ENCODE results near the gene KCNIP2.

Gene KCNIP2

DNA sequence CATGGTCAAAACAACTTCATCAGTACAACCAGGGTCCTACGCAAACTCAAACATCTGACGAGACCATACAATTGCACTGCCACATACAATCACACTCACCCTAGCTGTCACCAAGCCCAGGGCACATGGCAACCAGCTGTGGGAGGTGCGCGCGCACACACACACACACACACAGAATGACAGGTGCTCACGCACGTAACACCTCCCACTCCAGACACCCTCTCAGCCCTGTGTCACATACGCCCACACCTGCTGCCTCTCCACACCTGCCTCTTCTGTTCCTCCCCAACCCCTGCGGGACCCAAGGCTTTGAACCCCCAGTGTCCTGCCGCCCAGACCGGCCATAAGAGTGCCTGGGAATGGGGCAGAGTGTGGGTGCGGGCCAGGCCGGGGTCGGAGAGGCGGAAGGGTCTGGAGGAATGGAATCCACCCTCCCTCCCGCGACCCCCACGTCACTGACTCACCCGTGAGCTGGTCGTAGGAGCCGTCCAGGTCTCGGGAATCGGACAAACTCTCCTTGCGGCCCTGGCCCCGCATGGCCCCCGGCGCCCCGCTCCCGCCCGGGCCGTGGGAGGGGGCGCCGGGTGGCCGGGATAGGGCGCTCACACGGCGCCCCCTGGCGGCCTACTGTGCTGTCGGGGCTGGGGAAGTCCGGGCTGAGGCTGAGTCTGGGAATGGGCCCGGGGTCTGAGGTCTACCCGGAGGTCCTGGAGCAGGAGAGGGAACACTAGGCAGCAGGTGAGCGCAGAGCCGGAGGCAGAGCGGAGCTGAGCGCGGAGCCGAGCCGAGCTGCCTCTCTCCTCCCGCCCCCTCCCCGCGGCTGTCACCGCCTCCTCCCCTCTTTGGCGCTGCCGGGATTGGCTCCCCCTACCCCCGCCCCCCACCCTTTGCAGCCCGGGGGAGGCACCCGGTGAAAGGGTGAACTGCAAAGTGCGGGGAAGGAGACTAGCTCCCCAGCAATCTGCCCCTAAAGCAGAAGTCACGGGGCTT is at the start of gene KCNIP2:
Gene KCNIP2 (minus strand): TSS at position 769 of the 990 bp plus-strand sequence. CDS start 232 bp downstream, at position 537.
- DNase-seq: no peak

DNA sequence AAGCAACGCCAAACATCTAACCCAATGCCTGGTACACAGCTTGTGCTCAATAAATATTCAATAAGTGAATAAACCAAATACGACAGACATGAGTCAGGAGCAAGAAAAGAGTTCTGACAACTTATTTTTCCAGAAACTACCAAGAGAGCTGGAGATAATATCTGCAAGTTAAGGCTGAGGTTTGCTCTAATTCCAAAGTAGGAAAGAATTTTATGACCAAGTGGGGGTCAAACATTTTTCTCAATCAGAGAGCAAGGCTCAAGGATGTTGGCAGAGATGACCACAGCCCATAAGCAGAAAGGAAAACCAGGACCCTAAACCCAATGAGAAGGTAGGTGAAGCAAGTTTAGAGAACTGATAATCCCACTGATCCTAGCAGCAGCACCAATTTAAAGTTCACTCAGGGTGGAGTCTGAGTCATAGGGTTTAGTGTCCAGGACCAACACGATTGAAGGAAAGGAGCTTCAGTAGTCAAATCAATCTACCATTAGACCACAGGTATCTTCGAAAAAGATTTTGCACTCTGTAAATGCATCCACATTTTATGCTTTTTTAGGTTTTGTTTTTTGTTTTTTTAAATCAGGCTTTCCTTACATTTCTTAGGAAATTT is 49.3 kb upstream of the KCNIP2 start:
- no peak for DNase-seq

DNA sequence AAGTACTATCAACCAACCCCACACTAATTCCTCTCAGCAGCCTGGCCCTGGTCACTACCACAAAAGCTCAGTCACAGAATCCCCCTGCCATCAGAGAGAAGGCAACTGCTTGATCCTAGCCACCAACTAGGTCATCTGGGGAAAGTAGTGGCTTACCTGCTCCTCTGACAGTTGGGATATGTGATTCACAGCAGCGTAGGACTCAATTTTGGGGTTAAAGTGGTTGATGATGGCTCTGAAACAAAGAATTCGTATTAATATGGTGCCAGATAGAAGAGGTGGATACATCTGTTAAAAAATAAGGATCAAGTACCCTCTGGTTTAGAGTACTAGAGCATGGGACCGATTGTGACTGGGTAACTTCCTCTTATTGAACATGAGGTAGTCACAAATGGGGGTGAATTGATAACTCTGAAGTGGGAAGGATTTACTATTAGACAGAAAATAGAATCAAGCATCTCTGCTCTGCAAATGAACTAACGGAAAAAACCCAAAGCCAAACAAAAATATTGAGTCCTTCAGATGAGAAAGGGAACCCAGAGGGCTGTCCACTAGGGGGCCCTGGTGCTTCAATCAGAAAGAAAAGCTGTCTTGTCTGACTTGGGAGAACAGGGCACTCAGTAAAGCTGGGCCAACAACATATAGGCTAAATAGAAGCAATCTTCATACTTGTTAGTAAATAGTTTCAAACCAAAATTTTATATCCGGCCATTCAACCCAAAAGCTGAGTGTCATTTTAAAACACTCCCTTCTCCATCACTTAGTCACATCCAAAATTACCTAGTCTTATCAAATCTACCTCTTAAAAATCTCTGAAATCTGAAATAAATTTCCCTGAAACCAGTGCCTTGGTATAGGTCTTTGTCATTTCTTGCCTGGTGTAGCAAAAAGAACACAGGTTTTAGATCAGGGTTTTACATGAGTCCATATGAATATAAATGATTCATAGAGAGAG is 45.9 kb upstream of the KCNIP2 start:
- DNase-seq: peak; percentile 17

DNA sequence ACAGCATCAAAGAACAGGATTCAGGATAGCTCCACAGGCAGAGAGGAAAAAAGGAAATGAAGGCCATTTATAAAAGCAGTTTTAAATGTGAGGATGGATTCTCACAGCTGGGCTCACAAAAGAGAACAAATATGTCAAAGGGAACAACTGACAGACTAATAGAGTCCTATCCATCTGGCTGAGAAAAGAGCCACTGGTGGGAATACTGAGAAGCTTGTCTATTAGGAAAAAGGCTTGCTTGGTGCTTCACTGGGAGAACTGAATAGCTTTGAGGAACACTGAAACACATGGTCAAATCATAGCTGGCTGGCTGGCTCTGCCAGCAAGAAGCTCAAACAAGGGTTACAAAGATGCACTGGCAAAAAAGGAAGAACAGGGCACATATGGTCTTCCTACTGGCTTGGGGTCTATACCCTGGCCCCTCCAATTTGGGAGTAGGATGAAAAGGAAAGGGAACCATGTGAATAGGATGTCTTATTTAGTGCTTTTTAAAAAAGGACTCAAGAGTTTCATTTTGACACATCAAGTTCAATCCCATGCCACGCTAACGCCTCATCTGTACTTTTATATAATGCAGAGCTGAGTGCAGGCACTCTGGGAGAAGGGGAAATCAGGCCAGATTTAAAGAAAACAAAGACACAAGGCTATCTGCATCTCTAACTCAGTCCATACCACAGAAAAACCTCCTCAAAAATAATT is 44.8 kb upstream of the KCNIP2 start:
- no peak for DNase-seq

DNA sequence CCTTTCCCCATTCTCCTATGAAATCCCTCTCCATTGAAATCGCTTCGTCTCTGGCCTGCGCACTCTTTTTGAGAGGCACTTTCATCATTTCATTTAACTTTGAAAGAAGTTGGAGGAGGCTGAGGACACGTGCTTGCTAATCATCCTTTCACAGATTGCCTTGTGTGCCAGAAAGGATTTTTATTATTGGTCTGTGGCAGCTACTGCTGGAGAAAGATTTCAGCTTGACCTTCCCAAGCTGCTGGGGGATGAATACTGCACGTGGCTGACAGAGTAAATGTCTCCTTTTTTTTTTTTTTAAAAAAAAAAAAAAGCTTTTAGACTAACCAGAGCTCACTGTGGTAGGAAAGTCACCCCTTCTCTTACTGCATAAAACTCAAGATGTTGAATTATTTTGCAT is 44.2 kb upstream of the KCNIP2 start:
- no peak for DNase-seq

DNA sequence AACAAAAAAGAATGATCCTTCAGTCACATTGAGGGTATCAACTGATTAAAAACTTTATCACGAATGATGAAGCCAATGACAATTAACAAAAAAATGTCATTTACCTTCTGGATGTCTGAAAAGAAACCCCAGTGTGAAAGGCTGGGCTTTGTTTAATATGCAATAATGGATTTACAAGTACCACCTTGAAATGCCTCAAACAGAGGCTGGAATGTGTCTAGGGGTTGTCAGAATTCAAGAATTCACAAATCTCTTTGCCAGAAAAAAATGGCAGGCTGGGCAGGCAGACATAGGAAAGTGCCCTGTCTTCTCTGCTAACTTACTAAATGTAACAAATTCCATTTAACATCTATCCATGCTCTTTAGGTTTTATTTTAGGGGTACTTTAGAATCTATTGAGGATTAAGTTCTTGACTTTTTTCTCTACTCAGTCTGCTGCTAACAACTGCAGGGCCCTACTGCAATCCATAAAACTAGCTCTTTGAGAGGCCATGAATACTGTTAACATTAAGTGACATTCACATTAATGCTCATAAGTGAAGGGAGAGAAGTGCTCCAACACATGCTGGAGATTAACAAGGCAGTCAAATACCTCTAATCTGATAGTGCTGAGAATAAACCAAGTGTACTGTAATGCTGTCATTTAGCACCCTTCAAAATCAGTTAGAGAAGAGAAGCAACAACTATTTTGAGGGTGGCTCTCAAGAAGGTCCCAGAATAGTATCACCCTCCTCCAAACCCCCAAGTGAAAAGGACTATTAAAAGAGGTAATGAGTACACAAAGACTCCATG is 43.1 kb upstream of the KCNIP2 start:
- no peak for DNase-seq

DNA sequence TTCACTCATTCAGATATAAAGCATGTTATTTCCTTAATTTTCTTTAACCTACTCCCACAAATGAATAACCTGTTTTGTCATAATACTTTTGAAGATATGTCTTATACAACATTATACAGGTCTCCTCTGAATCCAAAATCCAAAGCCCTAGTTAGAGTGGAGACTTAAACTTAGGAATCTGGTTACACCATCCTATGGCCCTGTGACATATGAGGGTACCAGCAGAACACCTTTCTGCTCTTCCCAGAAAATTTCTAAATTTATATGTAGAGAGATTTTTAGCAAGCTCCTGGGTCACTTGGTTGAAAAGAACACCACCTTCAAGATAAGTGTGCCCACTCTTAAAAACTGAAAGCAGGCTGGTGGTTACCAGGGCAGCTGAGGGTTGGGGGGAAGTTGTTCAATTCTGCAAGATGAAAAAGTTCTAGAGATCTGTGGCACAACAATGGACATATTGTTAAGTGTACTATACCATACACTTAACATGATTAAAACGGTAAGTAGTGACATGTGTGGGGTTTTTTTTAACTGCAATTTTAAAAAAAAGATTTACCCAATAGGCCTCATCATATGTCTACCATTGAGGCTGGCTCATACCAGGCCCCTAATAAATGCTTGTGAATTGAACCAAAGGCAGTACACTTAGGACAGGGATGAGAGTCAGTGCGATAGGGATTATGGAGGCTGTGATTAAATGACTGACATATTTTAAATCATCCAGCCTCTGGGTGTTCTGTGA is 37.6 kb upstream of the KCNIP2 start:
- DNase-seq: no peak

DNA sequence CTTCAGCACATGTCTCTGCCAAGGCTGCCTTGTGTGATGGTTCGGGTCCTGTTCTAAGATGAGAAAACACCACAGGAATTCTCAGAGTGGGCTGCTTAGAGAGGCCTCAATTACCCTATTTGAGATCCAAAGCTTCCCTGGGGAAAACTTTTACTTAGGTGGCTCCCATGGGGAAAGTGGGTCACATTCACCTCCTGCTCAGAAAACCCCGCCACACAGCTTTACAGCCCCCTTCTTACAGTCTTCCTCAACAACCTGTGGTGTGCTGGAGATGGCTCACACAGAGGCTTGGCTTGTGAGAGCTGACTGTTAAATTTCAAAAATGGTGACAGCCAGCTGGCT is 36.6 kb upstream of the KCNIP2 start:
- no peak for DNase-seq

DNA sequence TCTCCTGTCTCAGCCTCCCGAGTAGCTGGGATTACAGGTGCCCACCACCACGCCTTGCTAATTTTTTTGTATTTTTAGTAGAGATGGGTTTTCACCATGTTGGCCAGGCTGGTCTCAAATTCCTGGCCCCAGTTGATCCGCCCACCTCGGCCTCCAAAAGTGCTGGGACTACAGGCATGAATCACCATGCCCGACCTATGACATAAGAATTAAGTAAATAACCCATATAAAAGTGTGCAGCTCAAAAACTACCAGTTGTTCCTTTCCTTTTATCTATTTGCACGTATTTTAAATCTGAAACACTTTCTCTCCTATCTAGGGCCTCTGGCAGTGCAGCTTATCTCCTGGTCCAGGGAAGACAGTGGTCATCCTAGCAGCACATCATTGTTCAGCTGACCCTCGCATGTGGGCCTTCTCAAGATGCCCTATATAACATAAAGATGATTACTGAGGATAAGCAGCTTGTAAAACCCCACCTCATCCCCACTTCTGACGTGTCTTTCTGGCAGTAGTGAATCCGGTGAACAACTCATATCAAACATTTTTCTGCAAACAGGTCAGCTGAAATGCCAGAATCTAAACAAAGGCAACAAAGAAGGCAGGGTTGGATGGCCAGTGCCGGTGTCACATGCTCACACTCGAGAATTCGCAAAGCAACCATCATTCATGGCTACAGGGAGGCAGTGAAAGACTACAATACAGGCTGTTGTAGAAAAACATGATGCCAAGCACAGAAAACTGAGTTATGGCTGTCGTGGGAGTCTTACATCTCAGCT is 36.0 kb upstream of the KCNIP2 start:
- no peak for DNase-seq

DNA sequence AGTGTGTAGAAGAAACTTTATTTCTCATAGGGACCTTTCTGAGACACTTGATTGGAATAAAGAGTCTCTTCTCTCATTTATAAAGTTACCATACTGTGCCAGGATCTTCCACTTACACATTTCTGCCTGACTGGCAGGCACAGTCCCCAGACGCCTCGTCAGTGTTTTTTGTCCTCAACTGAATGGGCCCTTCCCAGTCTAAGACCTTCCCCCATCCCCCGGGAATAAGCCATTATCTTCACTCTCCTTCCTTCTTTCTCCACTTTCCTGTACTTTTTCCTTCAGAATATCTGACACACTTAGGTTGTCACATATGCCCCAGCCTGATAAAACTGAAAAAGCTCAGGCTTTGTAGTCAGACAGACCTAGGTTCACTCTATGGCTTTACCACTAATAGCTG is 35.3 kb upstream of the KCNIP2 start:
- no peak for DNase-seq

DNA sequence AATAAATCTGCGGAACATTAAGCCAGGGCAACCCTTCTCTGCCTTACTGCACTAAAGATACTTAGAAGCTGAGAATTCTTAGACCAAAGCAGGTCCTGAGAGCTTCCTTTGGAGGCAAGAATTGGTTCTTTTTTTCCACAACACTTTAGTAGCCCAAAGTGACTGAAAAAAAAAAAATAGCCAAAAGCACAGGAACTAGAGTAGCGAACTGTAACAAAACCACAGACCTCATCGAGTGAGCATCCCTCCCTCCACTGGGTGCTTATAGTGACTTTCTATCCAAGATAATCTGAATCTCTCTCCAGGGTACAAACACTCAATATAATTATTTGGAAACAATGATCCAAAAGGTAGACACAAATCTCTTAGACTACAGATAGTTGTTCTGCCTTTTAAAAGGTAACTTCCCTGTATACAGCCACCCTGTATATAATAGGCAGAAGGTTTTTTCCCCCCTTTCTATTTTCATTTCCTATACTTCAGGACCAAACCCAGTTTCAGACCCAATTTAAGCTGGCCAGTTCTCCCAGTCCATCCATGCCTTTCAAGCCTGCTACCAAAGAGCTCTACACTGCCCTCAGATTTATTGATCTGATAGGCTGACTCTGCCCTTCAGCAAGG is 31.6 kb upstream of the KCNIP2 start:
- DNase-seq: peak; percentile 18

DNA sequence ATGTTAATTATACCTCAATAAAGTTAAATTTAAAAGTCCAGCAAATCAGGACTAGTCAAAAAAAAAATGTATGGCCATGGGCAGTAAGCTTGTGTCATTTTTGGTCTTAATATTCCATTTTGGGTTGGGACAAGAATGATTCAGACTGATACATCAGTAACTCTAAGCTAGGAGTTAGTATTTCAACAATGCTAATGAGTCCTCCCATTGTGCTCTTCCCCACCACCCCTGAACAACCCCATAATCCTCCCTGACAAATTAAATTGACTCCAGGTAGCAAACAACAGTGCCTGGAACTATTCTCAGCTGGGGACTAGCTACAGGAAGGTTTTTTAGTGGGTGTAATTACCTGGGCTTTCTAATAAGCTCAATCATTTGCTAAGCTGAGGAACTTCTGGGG is 30.7 kb upstream of the KCNIP2 start:
- no peak for DNase-seq

DNA sequence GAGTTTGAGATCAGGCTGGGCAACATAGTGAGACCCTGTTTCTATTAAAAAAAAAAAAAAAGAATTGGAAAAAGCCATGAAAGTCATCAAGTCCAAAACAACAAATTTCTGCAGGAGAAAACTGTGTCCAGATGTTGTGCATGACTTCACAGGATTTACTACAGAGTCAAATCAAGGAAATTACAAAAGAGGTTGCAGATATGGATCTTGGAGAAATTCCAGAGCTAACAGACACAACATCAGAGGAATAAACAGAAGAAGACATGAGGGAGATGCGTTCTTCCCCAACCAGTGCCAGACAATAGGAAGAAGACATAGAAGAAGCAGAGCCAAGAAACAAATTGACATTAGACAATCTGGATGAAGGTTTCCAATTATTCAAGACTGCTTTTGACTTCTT is 24.3 kb upstream of the KCNIP2 start:
- DNase-seq: no peak

DNA sequence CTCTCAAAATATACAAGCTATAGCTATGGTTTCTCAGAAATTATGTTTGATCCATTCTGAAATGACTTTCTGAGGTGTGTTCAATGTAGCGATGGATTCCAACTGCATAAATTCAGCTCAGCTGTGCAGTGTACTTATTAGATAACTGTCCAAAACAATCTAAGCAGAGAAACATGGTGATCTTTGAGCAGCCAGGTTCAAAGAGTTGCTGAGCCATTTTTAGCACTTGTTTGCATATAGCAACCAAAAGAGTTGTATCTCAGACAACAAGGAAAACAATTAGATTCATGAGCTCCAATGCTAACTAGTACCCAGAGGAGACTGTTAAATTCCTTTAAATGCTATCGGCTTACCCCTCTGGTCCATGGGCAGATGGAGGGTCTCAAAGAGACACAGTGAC is 15.9 kb upstream of the KCNIP2 start:
- no peak for DNase-seq

DNA sequence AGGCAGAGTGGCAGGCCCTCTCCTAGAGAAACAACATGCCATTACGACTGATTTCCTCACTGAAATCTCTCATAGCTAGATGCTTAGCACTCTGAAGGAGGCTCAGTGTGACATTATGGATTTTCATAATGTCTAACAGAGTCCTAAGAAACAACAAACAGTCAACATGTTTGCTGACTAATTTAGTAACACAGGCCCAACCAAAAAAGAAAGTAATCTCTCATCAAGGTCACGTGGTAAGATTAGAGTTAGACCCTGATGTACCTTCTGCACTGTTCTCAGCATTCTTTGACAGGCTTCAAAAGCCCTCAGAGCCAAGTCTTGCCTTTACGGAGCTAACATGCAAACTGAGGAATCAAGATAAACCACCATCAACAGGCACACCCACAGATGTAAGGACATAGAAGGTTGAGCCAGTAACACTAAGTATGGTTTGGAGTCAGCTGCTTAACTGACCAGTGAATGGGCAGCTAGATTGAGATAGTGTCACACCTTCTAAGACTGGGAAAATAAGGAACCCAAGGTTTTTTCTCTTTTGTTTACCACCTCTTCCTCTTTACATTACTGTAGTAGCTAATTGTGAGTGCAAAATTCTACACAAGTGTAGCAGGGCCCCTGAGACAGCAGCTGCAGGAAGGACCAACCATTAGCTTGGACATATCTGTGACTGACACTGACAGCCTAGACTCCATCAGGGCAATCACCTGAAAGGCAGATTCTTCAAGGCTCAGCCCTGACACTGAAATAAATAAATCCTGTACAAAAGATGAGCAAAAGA is 15.3 kb upstream of the KCNIP2 start:
- DNase-seq: no peak

DNA sequence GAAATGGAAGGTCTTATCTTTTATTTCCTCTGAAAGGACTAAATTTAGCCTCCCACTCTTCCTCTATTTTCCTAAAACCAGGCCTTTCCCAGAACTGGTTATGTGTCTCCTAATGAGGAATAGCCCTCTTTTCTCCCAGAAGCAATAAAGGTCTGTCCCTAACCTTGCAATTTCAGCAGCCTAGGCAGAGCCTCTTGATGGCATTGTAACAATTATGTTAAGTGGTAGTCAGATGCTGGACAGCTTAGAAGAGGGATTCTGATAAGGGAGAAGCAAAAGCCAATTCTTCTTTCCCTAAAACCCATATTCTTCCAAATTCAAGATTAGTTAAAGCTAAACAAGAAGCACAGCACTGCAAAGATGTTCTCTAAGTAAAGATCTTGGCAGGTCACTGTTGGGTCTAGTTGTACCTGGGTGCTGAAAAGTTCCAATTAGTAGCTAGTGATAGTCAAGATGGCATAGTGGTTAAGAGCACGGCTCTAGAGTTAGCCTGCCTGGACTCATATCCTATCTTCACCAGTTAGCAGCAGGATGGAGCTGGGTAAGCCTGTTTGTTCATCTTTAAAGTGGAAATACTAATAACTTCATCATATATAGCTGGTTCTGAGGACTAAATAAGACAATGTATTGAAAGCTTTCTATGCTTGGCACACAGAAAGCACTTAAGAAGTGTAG is 14.3 kb upstream of the KCNIP2 start:
- no peak for DNase-seq

DNA sequence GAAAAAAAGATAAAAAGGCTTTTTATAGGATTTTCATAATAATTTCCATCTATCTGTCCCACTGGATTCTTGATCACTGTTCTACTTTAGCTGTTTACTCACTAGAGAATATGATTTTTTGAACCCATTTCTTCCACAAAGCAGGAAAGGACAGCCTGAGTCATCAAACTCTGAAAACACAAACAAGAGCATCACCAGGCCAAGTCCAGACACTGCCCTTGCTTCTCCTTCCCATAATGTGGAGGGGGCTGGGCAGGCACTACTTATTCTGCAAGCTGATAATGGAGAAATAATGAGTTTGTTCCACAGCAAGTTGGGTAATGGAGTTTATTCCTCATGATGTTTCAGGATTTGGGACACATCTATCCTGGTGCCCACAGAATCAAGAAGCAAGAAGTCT is 13.0 kb upstream of the KCNIP2 start:
- no peak for DNase-seq

DNA sequence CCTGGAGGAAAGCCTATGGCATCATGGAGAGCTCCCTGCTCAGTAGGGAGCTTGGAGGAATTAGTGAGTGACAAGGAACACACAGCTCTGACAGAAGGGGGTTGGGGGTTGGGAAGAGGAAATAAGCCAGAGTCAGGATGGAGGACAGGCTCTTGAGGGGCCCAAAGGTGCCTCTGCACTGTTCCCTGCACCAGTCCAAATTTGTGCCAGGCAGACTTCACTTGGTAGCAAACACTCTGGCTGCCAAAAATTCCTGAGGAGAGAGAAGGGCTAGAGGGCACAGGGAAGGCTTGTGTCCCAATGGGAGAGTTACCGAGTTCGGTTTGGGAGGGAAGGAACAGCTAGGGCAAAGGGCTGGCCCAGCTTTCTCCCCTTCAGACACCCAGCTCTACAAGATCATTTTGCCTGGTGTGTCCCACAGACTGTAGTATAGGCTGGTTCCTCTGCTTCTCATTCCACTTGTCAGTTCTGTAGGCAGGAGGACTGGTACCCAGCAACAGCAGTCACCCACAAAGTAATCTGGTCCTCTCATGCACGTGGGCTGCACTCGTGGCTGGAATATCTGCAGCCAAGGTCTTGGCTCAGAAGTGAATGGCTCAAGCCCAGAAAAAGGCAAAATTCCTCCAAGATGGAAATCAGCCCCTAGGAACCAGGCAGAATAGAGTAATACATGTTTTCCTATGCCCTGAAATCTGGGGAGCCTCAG is 8.0 kb upstream of the KCNIP2 start:
- no peak for DNase-seq

All from GDM1 (cell line).